ENCODE data around the gene COMMD9.

The COMMD9 gene

GRCh38 chr11:36288442-36289225 lies 590 bp downstream of the COMMD9 start (continued):
- TF ChIP-seq REST (tag by site-specific recombination; IDR thresholded peaks at IDR 0.05) = no peak
- no peak for TF ChIP-seq TSHZ1 (tag by site-specific recombination; IDR thresholded peaks at IDR 0.05; ENCODE audit: borderline replicate concordance)
- no peak for TF ChIP-seq WT1 (tag by site-specific recombination; IDR thresholded peaks at IDR 0.05)
- TF ChIP-seq GLIS1 (tag by site-specific recombination; IDR thresholded peaks at IDR 0.05) = no peak
- TF ChIP-seq ZNF248 (tag by site-specific recombination; IDR thresholded peaks at IDR 0.05) = no peak
- TF ChIP-seq PBX3 (CRISPR knock-in tag; IDR thresholded peaks at IDR 0.05) = no peak
- no peak for TF ChIP-seq TCF7L2 (IDR thresholded peaks at IDR 0.05; ENCODE audit: borderline replicate concordance, low read depth, low read length)
- no peak for TF ChIP-seq IKZF3 (tag by site-specific recombination; IDR thresholded peaks at IDR 0.05)

- ChIA-PET POLR2A (no interaction called here), CTCF (no interaction called here)
- no peak overlapping the region for H3K27ac ChIP-seq (ENCODE audit: extremely low read depth, low read depth, low read length)
- peaks cover 0 to 4% of the 10 kb centered on the region in 2 experiments; a peak in 1 of 3 replicates for H3K36me3 ChIP-seq (ENCODE audit: control insufficient read depth in 2 of 2, insufficient read depth in 1 of 2, low read length in 2 of 2)
- TF ChIP-seq ZNF645 (tag by site-specific recombination; IDR thresholded peaks at IDR 0.05) (no peak), ZNF610 (tag by site-specific recombination; IDR thresholded peaks at IDR 0.05; ENCODE audit: borderline replicate concordance) (no peak), HOXD13 (CRISPR knock-in tag; IDR thresholded peaks at IDR 0.05; ENCODE audit: borderline replicate concordance) (no peak), ZNF280D (tag by site-specific recombination; IDR thresholded peaks at IDR 0.05) (no peak), SP3 (tag by site-specific recombination; IDR thresholded peaks at IDR 0.05) (no peak)
- no peak overlapping the region for H3K4me3 ChIP-seq (ENCODE audit: low read depth, low read length)
- no peaks in the 10 kb centered on the region for H3K9me3 ChIP-seq (ENCODE audit: control insufficient read depth, insufficient read depth, low read depth, low read length)
- H3K4me1 ChIP-seq (ENCODE audit: control insufficient read depth, insufficient read depth, low read length) = no peaks in the 10 kb centered on the region
Observed at GRCh38 chr11:36282926-36283325, 6.3 kb downstream of the COMMD9 start.
